H1 (cell line): Measurements from ENCODE around the gene ZNF609.

Experiments
- BCL11A ChIP-seq, 2 experiments: IDR thresholded peaks; one replicate each; pipeline ENCODE4 v1.6.1; 2011; ENCODE audit warnings: low read depth in 2 of 2, low read length in 2 of 2, mild to moderate bottlenecking in 2 of 2
- CHD1 ChIP-seq: IDR thresholded peaks from 2 replicates; pipeline ENCODE4 v1.6.1; 2012; ENCODE audit warnings: low read depth, low read length, improper control_type of control experiment
- EP300 ChIP-seq, 2 experiments: IDR thresholded peaks; 1 replicate in 1 of 2; 2 replicates in 1 of 2; pipeline ENCODE4 v1.6.1; 2011 to 2012; ENCODE audit warnings: low read depth in 2 of 2, low read length in 2 of 2, mild to moderate bottlenecking in 2 of 2, borderline replicate concordance in 1 of 2, inconsistent platforms in 1 of 2, moderate library complexity in 1 of 2
- EZH2 ChIP-seq: fragments of 200-600 bp; sonication (generic); IDR thresholded peaks from 2 replicates; pipeline ENCODE4 v1.7.1; 2012; ENCODE audit warnings: low read depth, mild to moderate bottlenecking, moderate library complexity, low read length, inconsistent platforms; ENCODE audit not compliant: severe bottlenecking
- FOSL1 ChIP-seq: IDR thresholded peaks from 2 replicates; pipeline ENCODE4 v1.6.1; 2011; ENCODE audit warnings: mild to moderate bottlenecking, low read depth, low read length, moderate library complexity; ENCODE audit not compliant: insufficient read depth
- JUND ChIP-seq: IDR thresholded peaks from 2 replicates; pipeline ENCODE4 v1.6.1; 2011; ENCODE audit warnings: mild to moderate bottlenecking, improper control_type of control experiment, low read length
- SP1 ChIP-seq: IDR thresholded peaks from 2 replicates; pipeline ENCODE4 v1.6.1; 2011; ENCODE audit warnings: low read depth, low read length

- TF ChIP-seq SP1: no peak
- no peak for TF ChIP-seq JUND
- no peak for TF ChIP-seq CHD1
- no peak for TF ChIP-seq FOSL1
- TF ChIP-seq EP300 (IDR thresholded peaks at IDR 0.05; ENCODE audit: borderline replicate concordance in 1 of 2, low read depth in 2 of 2, low read length in 2 of 2): no peak
- no peak for TF ChIP-seq EZH2
- TF ChIP-seq BCL11A (IDR thresholded peaks at IDR 0.05; ENCODE audit: low read depth in 2 of 2, low read length in 2 of 2): no peak
Measured at GRCh38 chr15:64523240-64523639, 62.9 kb downstream of the ZNF609 start.
